ENCODE measurements around the gene INPP5F.

DNA sequence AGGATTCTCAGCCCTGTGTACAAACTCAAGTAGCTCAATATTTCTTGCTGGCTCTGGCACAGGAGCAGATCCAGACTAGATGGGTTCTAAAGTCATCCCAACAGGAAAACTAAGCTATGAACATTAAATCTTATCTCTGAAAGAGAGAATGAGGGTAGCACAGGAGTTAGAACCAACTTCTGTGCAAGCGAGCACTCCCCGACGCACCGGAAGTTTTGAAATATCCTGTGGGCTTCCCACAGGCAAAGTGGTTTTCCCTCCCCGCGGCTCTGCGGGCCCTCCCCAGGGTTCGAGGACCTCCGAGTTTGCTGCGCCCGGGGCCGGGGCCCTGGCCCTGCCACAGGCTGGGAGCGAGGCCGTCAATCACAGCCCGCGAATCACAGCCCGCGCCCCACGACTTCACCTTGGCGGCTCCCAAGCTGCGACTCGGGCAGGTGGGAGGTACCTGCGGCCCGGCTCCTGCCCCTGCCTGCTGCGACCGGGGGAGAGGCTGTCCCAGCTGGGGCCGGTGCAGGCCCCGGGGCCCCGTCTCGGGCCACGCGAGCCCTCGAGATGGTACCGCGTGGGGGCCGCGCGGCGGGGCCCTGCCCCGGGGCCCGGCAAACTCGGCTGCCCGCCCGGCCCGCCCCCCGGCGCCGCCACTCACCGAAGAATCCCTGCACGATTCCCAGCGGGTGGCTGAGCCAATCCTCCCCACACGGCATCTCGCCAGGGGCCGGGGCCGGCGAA, 146.2 kb downstream of the INPP5F start:
- no peak for TF ChIP-seq POLR2A (IDR thresholded peaks at IDR 0.05)
- TF ChIP-seq, protein P1, sequence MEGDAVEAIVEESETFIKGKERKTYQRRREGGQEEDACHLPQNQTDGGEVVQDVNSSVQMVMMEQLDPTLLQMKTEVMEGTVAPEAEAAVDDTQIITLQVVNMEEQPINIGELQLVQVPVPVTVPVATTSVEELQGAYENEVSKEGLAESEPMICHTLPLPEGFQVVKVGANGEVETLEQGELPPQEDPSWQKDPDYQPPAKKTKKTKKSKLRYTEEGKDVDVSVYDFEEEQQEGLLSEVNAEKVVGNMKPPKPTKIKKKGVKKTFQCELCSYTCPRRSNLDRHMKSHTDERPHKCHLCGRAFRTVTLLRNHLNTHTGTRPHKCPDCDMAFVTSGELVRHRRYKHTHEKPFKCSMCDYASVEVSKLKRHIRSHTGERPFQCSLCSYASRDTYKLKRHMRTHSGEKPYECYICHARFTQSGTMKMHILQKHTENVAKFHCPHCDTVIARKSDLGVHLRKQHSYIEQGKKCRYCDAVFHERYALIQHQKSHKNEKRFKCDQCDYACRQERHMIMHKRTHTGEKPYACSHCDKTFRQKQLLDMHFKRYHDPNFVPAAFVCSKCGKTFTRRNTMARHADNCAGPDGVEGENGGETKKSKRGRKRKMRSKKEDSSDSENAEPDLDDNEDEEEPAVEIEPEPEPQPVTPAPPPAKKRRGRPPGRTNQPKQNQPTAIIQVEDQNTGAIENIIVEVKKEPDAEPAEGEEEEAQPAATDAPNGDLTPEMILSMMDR (IDR thresholded peaks at IDR 0.05) = no peak

All from adrenal gland (tissue), 5 donors.